ENCODE results near the gene SERP2.

- TF ChIP-seq SP1 (IDR thresholded peaks at IDR 0.05) = no peak
- TF ChIP-seq HDGF (IDR thresholded peaks at IDR 0.05; ENCODE audit: borderline replicate concordance) = no peak
- no peak for TF ChIP-seq TARDBP (IDR thresholded peaks at IDR 0.05)
- TF ChIP-seq NFRKB (IDR thresholded peaks at IDR 0.05) = no peak
- no peak for TF ChIP-seq FOXM1 (IDR thresholded peaks at IDR 0.05; ENCODE audit: borderline replicate concordance)
- TF ChIP-seq FOXK2 (IDR thresholded peaks at IDR 0.05) = no peak
- no peak for TF ChIP-seq SUZ12 (IDR thresholded peaks at IDR 0.05)
- no peak for TF ChIP-seq CTBP1 (IDR thresholded peaks at IDR 0.05; ENCODE audit: borderline replicate concordance)
- no peak for TF ChIP-seq ELF4 (IDR thresholded peaks at IDR 0.05)
- no peak for TF ChIP-seq ZNF384 (IDR thresholded peaks at IDR 0.05)
- TF ChIP-seq BHLHE40 (IDR thresholded peaks at IDR 0.05; ENCODE audit: borderline replicate concordance) = no peak
- no peak for TF ChIP-seq FOXA1 (IDR thresholded peaks at IDR 0.05)
- TF ChIP-seq PKNOX1 (IDR thresholded peaks at IDR 0.05) = no peak
Observed at GRCh38 chr13:44429311-44429710, 55.7 kb downstream of the SERP2 start.

Measured in HEK293T (cell line).